Epithelial cell of esophagus (primary cell): ENCODE measurements around the gene NEUROD6.

Source experiments
- DNase-seq: peaks from one replicate; pipeline ENCODE4 v3.0.0; 2010; ENCODE audit warnings: low read depth
- H3K4me3 ChIP-seq: 2 replicates; pipeline ENCODE4 v1.5.1; 2011; ENCODE audit warnings: mild to moderate bottlenecking, low read length, control low read depth
- CTCF ChIP-seq: IDR thresholded peaks from 2 replicates; pipeline ENCODE4 v1.5.1; 2011; ENCODE audit warnings: low read depth, mild to moderate bottlenecking, low read length, control low read depth, inconsistent platforms; ENCODE audit not compliant: insufficient read depth; ENCODE audit errors: missing control alignments

Gene NEUROD6

GRCh38 chr7:31370609-31371008 lies 30.1 kb upstream of the NEUROD6 start:
- no peak overlapping the region for H3K4me3 ChIP-seq
- no peak for DNase-seq
- no peak for TF ChIP-seq CTCF

GRCh38 chr7:31368620-31369019 lies 28.1 kb upstream of the NEUROD6 start:
- no peak for TF ChIP-seq CTCF
- no peak for DNase-seq
- H3K4me3 ChIP-seq: no peak overlapping the region

- H3K4me3 ChIP-seq: no peak overlapping the region
- TF ChIP-seq CTCF: no peak
- no peak for DNase-seq
These were observed 23.0 kb upstream of the NEUROD6 start for GRCh38 chr7:31363496-31363895.

GRCh38 chr7:31363051-31363450 lies 22.5 kb upstream of the NEUROD6 start:
- TF ChIP-seq CTCF: no peak
- no peak for DNase-seq
- no peak overlapping the region for H3K4me3 ChIP-seq

- DNase-seq: no peak
- H3K4me3 ChIP-seq: no peak overlapping the region
- TF ChIP-seq CTCF: no peak
These were observed 21.9 kb upstream of the NEUROD6 start for GRCh38 chr7:31362401-31362800.

GRCh38 chr7:31358467-31358866 lies 17.9 kb upstream of the NEUROD6 start:
- no peak overlapping the region for H3K4me3 ChIP-seq
- no peak for TF ChIP-seq CTCF
- no peak for DNase-seq

- no peak overlapping the region for H3K4me3 ChIP-seq
- DNase-seq: no peak
- TF ChIP-seq CTCF: no peak
These were observed 4.9 kb upstream of the NEUROD6 start for GRCh38 chr7:31345421-31345820.
